CD4-positive, alpha-beta T cell treated with Interleukin-17A for 4 hours (primary cell): ENCODE data around the gene PHACTR3.

ENCODE experiments used
- DNase-seq: peaks from one replicate; pipeline ENCODE4 v3.0.0-alpha.2; 2020; ENCODE audit warnings: mixed read lengths

PHACTR3 gene

DNA sequence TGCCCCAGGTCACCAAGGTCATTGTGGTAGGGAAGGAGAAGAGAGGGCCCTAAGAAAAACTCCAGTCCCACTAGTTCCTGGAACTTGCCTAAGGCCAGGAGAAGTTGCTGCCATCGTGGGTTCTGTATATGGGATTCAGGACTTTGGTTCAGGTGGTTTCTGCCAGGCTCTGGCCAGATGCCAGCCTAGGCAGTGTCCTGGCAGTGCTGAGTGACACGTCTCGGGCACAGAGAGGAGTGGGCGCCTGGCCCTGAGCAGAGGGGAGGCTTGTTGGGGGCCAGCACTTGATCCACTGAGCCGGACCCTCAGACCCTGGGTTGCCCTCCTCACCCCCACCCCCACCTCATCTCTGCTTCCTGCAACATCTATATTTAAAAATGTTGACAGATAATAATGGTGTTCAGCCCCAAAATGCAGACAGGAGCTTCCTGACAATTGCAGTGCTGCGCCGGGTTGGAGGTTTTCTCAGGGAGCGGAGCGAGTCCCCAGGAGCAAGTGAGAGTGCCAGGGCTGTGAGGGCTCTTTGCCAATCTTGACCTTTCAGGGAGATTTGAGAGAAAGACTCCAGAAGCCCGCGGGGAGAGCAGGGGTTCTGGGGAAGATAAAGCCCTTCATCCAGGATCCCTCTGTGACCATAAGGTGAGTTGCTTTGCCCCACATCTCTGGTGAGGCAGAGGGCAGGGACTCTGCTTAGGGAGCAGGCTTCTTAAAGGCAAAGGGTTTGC is 71.9 kb downstream of the PHACTR3 start:
- DNase-seq: no peak

DNA sequence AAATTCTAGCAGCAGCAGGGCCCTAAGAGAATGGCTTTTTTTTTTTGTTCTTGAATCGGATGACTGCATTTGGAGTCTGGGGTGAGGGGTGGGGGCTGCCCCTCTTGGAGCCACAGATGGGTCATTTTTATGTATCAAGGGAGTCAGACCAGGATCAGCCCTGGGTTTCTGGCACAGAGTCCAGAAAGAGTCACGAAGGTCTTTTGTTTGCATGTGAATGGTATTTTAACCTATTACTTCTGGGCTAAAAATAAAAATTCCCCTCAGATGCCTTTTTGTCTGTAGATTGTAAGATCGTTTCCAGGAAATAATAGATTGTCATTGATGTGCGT is 72.5 kb downstream of the PHACTR3 start:
- no peak for DNase-seq

DNA sequence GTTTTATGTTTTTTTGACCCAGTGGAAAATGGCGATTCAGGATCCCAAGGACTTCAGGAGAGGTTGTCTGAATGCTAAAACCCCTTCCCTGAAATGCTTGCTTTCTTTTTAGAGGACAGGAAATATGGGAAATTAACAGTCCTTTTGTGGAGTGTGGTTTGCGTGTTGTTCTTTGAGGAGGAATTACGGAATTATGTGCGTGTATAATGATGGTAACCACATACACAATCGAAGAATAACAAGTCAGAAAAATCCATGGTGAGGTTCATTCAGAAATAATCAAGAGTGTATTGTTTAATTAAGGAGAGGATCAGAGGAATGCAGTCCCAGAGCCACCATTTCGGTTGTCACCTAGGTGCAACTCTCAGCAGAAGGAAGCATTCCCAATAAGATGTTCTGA is 73.2 kb downstream of the PHACTR3 start:
- DNase-seq: no peak

DNA sequence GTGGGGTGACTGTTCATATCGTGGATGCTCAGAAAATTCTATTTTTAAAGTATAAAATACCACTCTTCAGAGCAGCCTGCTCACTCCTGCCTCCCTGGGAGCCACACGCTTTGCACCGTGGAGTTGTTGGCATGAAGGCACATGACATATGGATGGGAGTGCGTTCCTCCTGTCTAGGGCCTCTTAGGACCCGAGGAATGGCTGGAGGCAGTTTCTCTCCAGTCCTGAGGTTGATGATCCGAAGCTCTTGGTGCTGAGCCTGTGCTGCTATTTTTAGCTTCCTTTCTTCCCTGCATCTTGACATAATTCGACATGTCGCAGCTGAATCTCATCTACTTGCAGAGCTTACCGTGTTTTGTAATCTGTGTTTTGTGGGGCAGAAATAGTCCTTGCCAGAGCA is 73.9 kb downstream of the PHACTR3 start:
- no peak for DNase-seq

DNA sequence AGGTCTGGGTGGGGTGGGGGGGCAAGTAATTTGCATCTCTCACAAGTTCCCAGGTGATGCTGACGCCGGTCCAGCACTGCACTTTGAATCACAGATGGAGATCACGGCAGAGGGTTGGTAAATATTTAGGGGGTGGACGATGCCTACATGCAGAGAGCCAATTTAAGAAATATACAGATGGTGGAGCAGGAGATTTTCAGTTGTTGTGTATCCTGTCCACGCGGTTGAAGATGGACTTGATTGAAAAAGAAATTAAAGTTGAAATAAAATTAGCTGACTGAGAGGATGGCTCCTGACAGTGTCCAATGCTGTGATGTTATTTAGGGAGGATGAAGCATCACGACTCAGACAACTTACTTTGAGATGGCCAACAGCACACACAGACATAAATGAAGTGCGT is 74.6 kb downstream of the PHACTR3 start:
- DNase-seq: no peak

DNA sequence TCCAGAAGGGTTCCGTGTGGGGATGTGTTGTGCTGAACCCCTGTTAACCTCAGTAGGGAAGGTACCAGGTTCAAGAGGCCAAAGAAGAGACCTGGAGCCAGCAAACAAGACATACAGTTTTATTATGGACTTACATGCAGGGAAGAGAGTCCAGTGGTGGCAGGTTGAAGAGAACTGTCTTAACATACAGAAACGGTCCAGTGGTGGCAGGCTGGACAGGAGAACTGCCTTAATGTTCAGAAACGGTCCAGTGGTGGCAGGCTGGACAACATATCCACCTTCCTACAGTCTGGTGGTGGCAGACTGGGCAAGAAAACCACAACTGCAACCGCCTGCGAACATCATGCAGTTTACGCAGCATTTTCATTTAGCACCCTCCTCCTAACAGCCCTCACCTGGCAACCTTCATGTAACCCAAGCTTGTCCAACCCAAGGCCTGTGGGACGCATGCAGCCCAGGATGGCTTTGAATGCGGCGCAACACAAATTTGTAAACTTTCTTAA is 75.9 kb downstream of the PHACTR3 start:
- DNase-seq: no peak

DNA sequence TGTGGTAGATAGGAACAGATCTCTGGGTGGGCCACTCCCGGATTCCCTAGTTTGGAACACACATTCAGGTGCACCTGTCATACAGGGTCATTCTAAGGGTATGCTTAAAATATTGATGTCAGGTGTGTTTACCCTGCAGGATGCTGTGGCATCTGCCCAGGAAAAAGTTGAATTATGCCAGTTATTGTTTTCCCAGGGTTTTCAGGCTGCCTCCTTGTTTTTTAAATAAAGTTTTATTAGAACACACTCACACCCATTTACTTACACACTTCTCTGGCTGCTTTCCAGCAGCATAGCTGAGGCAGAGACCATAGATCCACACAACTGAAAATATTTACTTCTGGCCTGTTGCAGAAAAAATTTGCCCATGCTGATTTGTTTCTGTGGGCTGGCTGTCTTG is 76.5 kb downstream of the PHACTR3 start:
- no peak for DNase-seq

DNA sequence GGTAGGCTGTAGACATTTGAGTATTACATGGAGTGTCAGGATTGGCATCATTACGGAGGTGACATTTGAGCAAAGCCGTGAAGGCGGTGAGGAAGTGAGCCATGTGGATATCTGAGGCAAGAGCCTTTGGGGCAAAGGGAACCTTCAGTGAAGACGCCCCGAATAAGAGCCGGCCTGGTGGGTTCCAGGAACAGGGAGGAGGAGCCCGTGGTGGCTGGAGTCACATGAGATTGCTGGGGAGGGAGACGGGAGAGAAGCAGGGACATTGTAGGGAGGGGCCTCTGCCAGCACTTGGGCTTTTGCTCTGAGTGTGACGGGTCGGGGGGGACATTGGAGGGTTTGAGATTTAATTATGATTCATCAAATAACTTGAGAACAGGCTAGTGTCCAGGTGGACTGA is 78.3 kb downstream of the PHACTR3 start:
- no peak for DNase-seq

DNA sequence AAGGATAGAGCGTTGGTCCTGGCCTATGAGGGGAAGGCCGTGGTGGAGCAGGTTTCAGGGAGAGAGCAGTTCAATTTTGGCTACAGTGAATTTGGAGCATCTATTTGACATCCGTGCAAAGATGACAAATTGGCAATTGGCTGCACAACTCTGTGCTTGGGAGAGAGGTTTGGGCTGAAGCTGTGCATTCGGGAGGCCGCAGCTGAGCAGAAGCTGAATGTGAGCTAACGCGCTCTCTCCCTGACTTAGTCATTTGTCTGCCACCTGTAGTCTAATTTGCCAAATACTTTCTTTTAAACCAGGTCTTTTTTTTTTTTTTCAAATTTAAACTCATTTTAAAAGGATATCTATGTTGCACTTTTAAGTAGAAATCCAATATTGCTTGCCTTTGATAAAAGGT is 78.8 kb downstream of the PHACTR3 start:
- no peak for DNase-seq

DNA sequence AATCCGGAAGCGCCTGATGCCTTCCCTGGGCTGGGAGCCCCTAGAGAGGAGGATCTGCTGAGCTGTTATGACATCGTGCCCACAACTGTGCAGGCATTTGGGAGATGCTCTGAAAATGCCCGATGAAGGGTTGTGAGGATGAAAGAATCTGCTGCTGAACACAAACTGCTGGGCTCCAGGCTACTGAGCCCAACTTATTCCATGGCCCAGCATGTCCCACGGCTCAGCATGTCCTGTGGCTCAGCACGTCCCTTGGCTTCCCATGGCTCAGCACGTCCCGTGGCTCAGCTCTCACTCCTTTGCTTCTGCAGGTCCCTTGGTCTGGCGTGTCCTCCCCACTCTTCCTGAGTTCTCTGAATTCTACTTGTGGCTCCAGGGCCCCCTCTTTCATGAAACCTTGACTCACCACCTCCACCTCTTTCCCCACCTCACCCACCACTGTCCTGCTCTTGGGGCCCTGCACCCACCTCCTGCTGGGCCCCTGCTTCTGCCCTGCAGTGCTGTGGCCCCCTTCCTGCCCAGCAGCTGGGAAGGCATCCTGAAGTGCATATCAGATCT is 80.4 kb downstream of the PHACTR3 start:
- no peak for DNase-seq

DNA sequence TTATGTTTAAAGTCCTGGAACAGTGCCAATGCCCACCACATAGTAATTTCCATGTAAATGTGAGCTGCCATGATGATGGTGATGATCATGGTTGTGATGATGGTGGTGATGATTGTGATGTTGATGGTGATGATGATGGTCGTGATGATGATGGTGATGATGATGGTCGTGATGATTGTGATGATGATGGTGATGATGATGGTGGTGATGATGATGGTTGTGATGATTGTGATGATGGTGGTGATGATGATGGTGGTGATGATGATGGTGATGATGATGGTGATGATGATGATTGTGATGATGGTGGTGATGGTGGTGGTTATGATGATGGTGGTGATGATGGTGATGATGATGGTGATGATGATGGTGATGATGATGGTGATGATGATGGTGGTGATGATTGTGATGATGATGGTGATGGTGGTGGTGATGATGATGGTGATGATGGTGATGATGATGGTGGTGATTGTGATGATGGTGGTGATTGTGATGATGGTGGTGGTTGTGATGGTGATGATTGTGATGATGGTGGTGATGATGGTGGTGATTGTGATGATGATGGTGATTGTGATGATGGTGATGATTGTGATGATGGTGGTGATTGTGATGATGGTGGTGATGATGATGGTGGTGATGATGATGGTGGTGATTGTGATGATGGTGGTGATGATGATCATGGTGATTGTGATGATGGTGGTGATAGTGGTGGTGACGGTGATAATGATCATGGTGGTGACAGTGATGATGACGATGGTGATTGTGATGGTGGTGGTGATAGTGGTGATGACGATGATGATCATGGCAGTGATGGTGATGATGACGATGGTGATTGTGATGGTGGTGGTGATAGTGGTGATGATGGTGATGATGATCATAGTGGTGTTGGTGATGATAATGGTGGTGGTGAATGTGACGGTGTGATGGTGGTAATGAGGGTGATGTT is 82.3 kb downstream of the PHACTR3 start:
- DNase-seq: no peak

DNA sequence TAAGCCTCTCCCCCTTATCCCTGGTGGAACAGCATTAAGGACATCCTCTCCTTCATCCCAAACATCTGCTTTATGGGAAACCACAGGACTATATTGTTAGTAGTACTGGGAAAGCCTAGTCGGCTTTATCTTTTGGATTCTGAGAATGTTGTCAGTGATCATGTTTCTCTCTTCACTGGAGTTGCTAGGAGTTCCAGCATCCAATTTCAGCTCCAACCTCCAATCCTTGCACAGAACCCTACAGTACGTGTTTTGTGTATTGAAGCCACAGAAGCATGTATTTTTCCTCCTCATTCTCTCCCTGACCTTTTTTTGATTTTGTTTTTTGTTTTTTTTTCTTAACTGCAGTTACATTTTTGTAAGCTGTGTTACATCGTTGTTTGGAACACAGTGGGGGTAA is 84.0 kb downstream of the PHACTR3 start:
- DNase-seq: no peak

DNA sequence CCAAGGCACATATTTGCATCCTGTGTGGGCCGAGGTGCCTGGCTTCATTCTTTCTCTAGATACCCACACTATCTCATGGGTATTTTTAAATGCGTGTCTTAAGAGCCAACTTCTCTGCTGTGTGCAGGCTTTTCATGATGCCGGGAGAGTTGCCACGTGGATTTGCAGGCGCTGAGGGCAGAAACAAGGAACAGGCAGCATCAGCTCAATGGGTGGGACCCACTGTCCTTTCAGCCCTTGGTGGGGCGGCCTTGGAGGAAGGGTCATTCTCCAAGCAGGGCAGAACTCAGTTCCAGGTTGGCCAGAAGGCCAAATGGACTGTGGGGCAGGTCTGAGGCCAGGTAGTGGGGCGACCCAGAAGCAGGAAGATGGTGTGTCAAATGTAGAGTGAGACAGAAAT is 84.7 kb downstream of the PHACTR3 start:
- DNase-seq: no peak

DNA sequence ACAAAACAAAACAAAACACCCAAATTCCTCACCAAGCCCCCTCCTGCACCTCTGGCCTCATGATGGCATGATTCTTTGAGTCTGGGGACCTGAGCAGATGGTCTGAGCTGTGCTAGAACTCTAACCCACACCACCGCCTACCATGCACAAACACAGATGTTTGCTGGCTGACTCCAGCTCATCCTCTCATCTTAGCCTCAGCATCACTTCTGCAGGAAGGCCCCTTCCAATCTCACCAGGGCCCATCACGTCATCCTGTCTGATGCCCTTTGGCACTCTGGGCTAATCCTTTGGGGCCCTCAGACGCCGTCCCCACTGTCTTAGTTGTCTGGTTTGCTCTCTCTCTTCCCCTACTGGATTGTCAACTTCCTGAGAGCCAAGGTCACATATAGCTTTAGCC is 85.8 kb downstream of the PHACTR3 start:
- DNase-seq: no peak

DNA sequence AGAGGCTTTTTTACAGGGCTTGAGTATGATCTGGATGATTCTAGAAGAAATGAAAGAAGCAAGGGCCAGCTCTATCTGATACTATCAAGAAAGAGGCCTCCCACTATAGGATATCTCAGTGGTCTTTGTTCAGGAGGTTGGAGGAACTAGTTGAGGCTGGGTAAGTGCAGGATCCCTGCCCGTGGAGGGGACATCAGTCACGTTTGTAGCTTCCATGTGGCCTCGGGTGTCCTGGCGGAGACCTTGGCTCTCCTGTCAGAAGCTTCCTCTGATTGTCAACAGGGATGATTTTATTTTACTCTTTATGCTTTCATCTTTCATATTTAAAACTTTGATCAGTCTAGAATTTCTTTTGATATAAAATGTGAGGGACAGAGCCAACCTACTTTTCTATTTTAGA is 86.6 kb downstream of the PHACTR3 start:
- no peak for DNase-seq

DNA sequence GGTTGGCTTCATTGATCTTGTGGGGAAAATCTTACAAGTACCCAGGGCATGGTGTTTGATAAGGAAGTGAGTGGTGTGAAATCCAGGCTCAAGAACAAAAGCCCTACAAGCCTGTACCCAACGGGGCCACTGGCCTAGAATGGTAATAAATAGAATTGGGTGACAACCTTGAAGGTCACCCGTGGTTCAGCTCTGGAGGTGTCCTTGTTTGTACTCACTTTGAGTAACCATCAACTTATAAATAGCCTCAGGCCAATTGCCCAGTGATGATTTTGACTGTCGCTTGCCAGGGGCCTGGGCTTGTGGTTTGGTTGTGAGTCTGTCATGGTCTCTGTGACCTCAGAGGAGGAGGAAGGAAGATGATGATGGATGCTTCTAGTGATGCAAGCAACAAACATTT is 87.8 kb downstream of the PHACTR3 start:
- no peak for DNase-seq

DNA sequence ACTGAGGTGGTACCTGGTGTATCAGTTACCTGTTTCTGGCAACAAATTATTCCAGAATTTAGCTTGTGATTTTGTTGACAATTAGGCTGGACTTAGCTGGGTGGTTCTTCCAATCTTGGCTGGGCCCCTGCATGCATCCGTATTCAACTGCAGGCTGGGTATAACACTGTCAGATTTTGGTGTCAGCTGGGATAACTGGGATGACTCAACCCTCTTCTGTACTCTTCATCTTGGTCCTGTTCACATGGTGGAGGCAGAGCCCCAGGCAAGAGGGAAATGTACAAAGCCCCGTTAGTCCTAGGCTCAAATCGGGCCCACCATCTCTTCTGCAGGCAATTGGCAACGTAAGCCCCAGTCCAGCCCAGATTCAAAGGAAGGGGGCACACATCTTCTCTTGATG is 89.2 kb downstream of the PHACTR3 start:
- DNase-seq: no peak

DNA sequence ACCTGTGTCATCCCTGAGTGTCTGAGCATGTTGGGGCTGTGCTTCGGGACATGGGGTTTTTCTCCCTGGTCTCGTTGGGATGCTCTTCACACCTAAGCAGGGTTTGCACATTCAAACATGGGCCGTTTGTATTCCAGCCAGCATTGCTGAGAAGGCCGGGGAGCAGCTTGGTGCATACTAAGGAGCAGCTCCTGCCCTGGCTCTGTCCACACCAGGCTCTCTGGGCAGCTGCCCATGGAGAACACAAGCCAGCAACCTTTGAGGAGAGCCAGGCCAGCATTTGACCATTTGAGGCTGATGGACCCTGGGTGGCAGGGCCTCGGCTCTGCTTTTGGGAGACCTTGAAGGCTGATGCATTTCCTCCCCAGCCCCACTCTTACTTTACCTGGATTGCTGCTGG is 92.1 kb downstream of the PHACTR3 start:
- no peak for DNase-seq

DNA sequence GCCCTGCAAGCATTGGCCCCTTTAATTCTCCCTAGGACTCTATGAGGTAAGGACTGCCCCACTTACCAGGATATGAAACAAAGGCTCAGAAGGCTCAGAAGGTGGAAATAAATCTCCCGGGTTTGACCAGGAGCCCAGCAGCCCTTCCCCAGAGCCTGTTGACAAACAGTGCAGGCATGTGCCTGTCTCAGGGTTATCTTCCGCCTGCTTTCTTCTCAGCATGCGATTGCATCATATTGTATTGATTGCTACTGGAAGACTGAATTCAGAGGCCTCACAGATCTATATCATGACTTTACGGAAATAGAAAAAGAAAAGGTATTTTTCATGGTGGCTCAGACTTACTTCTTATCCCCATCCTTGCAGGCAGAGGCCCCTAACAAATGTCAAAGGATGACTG is 92.7 kb downstream of the PHACTR3 start:
- no peak for DNase-seq

DNA sequence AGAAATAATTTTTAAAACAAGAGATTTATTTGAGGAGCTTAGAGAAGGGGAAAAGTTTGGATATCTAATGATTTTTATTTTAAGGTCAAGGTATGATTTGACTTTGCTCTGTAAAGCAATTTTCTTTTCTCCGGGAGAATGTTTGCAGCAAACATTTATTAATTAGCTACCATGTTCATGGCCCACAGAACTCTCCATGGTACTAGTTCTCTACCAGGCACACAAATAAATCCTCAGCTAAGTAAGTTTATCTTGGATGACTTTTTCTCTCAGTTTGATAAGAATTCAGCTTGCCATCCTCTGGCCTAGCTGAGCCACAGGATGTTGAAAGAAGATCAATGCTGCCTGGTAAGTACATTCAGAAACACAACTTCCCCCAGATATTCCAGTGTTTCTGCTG is 94.3 kb downstream of the PHACTR3 start:
- DNase-seq: no peak

DNA sequence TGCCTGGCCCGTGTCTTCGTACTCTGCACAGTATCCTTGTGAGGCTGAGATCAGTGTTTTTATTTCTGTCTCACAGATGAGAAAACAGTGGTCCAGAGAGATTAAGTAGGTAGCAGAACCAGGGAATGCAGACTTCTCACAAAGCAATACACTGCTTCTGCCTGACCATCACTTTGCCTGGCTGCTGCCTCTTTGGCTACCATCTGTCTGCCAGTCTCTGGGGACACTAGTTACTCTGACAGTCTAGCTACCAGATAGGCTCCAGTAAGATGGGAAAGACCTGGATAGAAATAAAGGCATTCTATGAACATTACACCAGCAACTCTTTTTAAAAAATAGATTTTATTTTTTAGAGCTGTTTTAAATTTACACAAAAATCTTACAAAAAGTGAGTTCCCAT is 96.9 kb downstream of the PHACTR3 start:
- no peak for DNase-seq

DNA sequence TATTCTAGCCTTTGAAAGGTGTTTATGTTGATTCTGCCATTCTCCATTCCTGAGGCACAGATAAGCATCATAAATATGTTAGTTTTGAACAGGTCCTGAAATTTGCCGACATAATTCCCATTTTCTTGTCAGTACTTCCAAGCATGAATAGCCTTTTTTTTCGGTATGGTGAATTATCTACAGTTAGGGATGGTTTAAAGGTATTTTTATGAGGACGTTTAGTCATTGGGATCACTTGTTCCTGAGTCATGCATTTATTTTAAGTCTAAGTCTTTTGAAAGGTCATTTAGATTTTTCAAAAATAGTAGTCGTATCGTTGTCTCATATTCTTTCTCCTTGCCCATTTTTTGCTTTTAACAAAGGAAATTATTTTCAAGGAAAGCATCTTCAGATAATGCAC is 98.7 kb downstream of the PHACTR3 start:
- DNase-seq: no peak

DNA sequence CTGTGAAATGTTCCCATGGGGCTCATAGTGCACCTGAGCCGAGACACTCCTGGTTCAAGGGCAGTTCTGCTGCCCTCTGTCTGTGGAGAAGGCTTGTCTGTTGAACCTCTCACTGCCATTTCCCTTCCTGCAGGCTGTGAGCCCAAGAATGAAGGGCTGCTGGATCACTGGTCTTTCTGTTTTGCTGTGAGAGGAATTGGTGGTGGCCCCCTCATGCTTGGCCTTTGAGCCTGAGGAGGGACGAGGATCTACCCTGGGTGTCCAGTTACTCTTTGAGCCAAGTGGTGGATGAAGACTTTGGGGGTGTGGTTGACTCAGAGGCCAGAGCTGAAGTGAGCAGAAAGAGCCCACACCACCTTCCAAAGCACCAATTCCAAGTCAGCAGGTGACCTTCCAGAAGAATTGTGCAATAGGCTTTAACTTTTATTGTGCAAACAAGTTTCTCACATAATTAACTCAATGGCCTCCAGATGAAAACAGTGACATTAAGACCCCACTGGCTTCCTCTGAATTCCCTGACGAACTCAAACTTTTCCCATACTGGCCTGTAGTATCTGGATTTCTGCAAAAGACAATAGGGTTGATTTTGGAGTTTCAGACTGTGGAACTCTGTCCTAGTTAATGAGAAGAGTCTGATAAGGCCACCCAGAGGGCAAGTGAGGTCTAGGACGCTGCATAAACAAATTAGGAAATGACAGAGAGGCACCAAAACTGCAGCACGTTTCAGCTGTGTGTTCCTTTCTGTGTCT is 101.5 kb downstream of the PHACTR3 start:
- no peak for DNase-seq

DNA sequence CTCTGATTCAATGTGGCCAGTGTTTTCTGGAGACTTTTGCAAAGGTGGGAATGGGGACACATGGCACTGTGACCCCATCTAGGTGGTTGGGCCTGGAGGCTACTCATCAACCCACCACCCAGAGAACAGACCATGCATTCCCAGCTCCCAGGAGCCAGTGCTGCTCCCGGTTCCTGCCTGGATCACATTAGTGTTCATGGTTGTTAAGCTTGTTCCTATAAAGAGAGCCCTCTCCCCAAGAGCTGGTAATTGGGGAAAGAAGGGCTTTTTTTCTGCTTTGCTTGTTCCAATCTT is 102.0 kb downstream of the PHACTR3 start:
- no peak for DNase-seq
